Ovary (tissue), 9 donors: ENCODE results near the gene LAMB4. TPM values are rescaled to one million over a fixed set of nuclear protein-coding genes. Genes with fewer than 3 reads are reported as not detected.

ENCODE experiments used
- DNase-seq, 5 donors: peaks; one replicate each; pipeline ENCODE4 v3.0.0-alpha.2; 2019 to 2020
- H3K27ac ChIP-seq, 2 donors: fragments of 200-600 bp; one replicate each; pipeline versions ENCODE4 v1.5.1 to v1.8.0; 2019 to 2022
- H3K27me3 ChIP-seq: fragments of 200-600 bp; one replicate; pipeline ENCODE4 v1.8.0; 2022
- H3K36me3 ChIP-seq: fragments of 200-600 bp; sonication (generic); one replicate; pipeline ENCODE4 v1.5.1; 2019
- H3K4me1 ChIP-seq: one replicate; pipeline ENCODE4 v1.8.1; 2013; ENCODE audit warnings: mild to moderate bottlenecking, moderate library complexity; ENCODE audit not compliant: insufficient read depth
- H3K4me3 ChIP-seq: fragments of 200-600 bp; sonication (generic); one replicate; pipeline ENCODE4 v1.5.1; 2017
- H3K9me3 ChIP-seq, 2 donors: fragments of 200-600 bp in 1 of 2; sonication (generic) in 1 of 2; one replicate each; pipeline versions ENCODE4 v1.5.1 to v1.8.1; 2013 to 2019; ENCODE audit warnings: mild to moderate bottlenecking in 1 of 2, moderate library complexity in 1 of 2
- CTCF ChIP-seq, 3 donors: fragments of 450-650 bp in 2 of 3; fragments of 200-600 bp in 1 of 3; IDR thresholded peaks; one replicate each; pipeline versions ENCODE4 v1.5.1 to v1.8.0; 2016 to 2022; ENCODE audit warnings: antibody characterized with exemption in 3 of 3, mild to moderate bottlenecking in 1 of 3
- EP300 ChIP-seq: sonication (generic); formaldehyde crosslinking; IDR thresholded peaks from one replicate; pipeline ENCODE4 v1.6.1; 2017; ENCODE audit warnings: antibody characterized with exemption
- POLR2A ChIP-seq: fragments of 450-650 bp; IDR thresholded peaks from one replicate; pipeline ENCODE4 v1.6.1; 2017; ENCODE audit warnings: antibody characterized with exemption, mild to moderate bottlenecking, moderate library complexity
- WGBS, 3 donors: extraction: QIAGEN DNeasy Blood & Tissue Kit in 1 of 3; methylation state at CpG; one replicate each; pipeline versions ENCODE4 v1.1.5 to v1.1.7; 2013 to 2017; 5-methylcytosine and 5-hydroxymethylcytosine counted together
- intact Hi-C, 4 donors: fragments of 100-400 bp; cut with DNase I; formaldehyde crosslinking; loops; one replicate each; pipeline versions ENCODE4 v1.11.0 to v1.15.1; 2022 to 2023
- polyA plus RNA-seq, 2 donors: library from polyadenylated mRNA; stranded (reverse); fragments of 200-250 nt in 1 of 2; fragments of 350-450 nt in 1 of 2; fragmentation: Illumina TruSeq in 1 of 2; extraction: RNeasy Lipid Tissue Mini Kit (QIAGEN cat#74804) in 1 of 2; gene quantifications; one replicate each; pipeline ENCODE4 v1.2.3, GENCODE V29; 2013 to 2014
- total RNA-seq, 7 donors: library from RNA; depleted of rRNA in 2 of 7; stranded (reverse); fragments of >200 nt in 2 of 7; fragmentation: NEBNext Ultra II Directional in 3 of 7; extraction: Animal tissue kit (Norgen Biotek cat#: 25700) in 3 of 7; gene quantifications; one replicate each; pipeline versions ENCODE4 v1.1.0 to v1.2.4, GENCODE V29; 2016 to 2023
- donor health status: DM: no; HTN: no; CAD: no; lungs with moderate emphysema.
- donor health status: DM: no; HTN: no; CAD: no.
- donor health status: Bipolar disorder and iron deficiency.
- donor health status: DM: yes; HTN: yes; CAD: no.
- donor health status: DM: no; HTN: no; CAD: no.
- donor health status: DM: yes; HTN: yes; CAD: no.

LAMB4 gene
- total and polyA plus RNA-seq, 9 donors, result 0.10 to 0.17 TPM; not detected in 7

- intact Hi-C loops, result no loop called here
- no peaks in the 10 kb centered on the region for H3K4me1 ChIP-seq
- no peaks in the 10 kb centered on the region for H3K27me3 ChIP-seq
- no peaks in the 10 kb centered on the region for H3K36me3 ChIP-seq
- 94 to 99% (median 94%) methylated on average over 3 of the region's 3 CpGs for WGBS, 3 donors
- TF ChIP-seq CTCF (IDR thresholded peaks at IDR 0.05), result no peak
- TF ChIP-seq EP300, result no peak
- TF ChIP-seq POLR2A, result no peak
- DNase-seq, result no peak
- no peaks in the 10 kb centered on the region for H3K9me3 ChIP-seq
- H3K4me3 ChIP-seq, result no peak overlapping the region
- no peak overlapping the region for H3K27ac ChIP-seq
Measured at GRCh38 chr7:108048422-108048821, 81.7 kb downstream of the LAMB4 start.

GRCh38 chr7:108046952-108047506, 83.1 kb downstream of the LAMB4 start:
- Histone ChIP-seq H3K4me3 (no peak overlapping the region), H3K27ac (no peak overlapping the region), H3K36me3 (no peaks in the 10 kb centered on the region), H3K27me3 (no peaks in the 10 kb centered on the region), H3K9me3 (no peaks in the 10 kb centered on the region), H3K4me1 (no peaks in the 10 kb centered on the region)
- intact Hi-C loops, result no loop called here
- no peak for TF ChIP-seq CTCF (IDR thresholded peaks at IDR 0.05)
- no peak for TF ChIP-seq POLR2A
- TF ChIP-seq EP300, result no peak
- DNase-seq, result no peak
- WGBS, 3 donors, result 91 to 94% (median 92%) methylated on average over 6 of the region's 6 CpGs

GRCh38 chr7:108045669-108046068, 84.5 kb downstream of the LAMB4 start:
- Histone ChIP-seq H3K27me3 (no peaks in the 10 kb centered on the region), H3K27ac (no peak overlapping the region), H3K4me3 (no peak overlapping the region), H3K4me1 (no peaks in the 10 kb centered on the region), H3K36me3 (no peaks in the 10 kb centered on the region), H3K9me3 (no peaks in the 10 kb centered on the region)
- WGBS, 3 donors, result 83 to 91% (median 83%) methylated on average over 1 of the region's 1 CpG
- TF ChIP-seq CTCF (IDR thresholded peaks at IDR 0.05) (no peak), EP300 (no peak), POLR2A (no peak)
- DNase-seq, result no peak
- intact Hi-C loops, result no loop called here

- Histone ChIP-seq H3K9me3 (no peaks in the 10 kb centered on the region), H3K4me1 (no peaks in the 10 kb centered on the region), H3K27me3 (no peaks in the 10 kb centered on the region), H3K4me3 (no peak overlapping the region), H3K36me3 (no peaks in the 10 kb centered on the region), H3K27ac (no peak overlapping the region)
- 3 to 4% (median 4%) methylated on average over 1 of the region's 1 CpG for WGBS, 3 donors
- DNase-seq, result no peak
- intact Hi-C loops, result no loop called here
- no peak for TF ChIP-seq CTCF (IDR thresholded peaks at IDR 0.05)
- TF ChIP-seq EP300, result no peak
- TF ChIP-seq POLR2A, result no peak
Measured at GRCh38 chr7:108045154-108045553, 85.0 kb downstream of the LAMB4 start.
